Activated T-helper 9 cell treated with anti-CD3 and anti-CD28 coated beads, Interleukin-2, amount 50 U/mL, for 16 hours (primary cell): ENCODE results near the gene OTOP2.
"Not testable (repeated sequence)": the region's sequence is repeated elsewhere in the genome, so short reads cannot be mapped to it uniquely, and the experiment has no call there.

Experiments
- DNase-seq: peaks from one replicate; pipeline ENCODE4 v3.0.0-alpha.2; 2020; ENCODE audit warnings: low read depth

The OTOP2 gene

GRCh38 chr17:74901353-74902135, 22.5 kb upstream of the OTOP2 start:
- no peak for DNase-seq

GRCh38 chr17:74903034-74903433, 21.0 kb upstream of the OTOP2 start:
- DNase-seq = no peak

GRCh38 chr17:74903671-74904070, 20.4 kb upstream of the OTOP2 start:
- DNase-seq = no peak

GRCh38 chr17:74904687-74905409, 19.2 kb upstream of the OTOP2 start:
- DNase-seq = no peak

- not testable (repeated sequence) for DNase-seq
Measured at GRCh38 chr17:74906214-74906793, 17.8 kb upstream of the OTOP2 start.

- DNase-seq = no peak
Measured at GRCh38 chr17:74907012-74907411, 17.1 kb upstream of the OTOP2 start.

- not testable (repeated sequence) for DNase-seq
Measured at GRCh38 chr17:74909097-74909496, 15.0 kb upstream of the OTOP2 start.

GRCh38 chr17:74911423-74911822, 12.7 kb upstream of the OTOP2 start:
- not testable (repeated sequence) for DNase-seq

- no peak for DNase-seq
Measured at GRCh38 chr17:74916136-74916850, 7.8 kb upstream of the OTOP2 start.

GRCh38 chr17:74916851-74917199, 7.2 kb upstream of the OTOP2 start:
- no peak for DNase-seq

- DNase-seq = no peak
Measured at GRCh38 chr17:74917430-74917829, 6.6 kb upstream of the OTOP2 start.

GRCh38 chr17:74918906-74919305, 5.2 kb upstream of the OTOP2 start:
- no peak for DNase-seq

GRCh38 chr17:74919440-74920305, 4.4 kb upstream of the OTOP2 start:
- DNase-seq = no peak

GRCh38 chr17:74920306-74920620, 3.8 kb upstream of the OTOP2 start:
- DNase-seq = no peak

GRCh38 chr17:74920642-74921025, 3.4 kb upstream of the OTOP2 start:
- DNase-seq = no peak

- no peak for DNase-seq
Measured at GRCh38 chr17:74921026-74921681, 2.9 kb upstream of the OTOP2 start.

GRCh38 chr17:74921769-74922168, 2.3 kb upstream of the OTOP2 start:
- DNase-seq = no peak

GRCh38 chr17:74922172-74922571, 1.9 kb upstream of the OTOP2 start:
- DNase-seq = no peak

GRCh38 chr17:74922694-74923537, 1.2 kb upstream of the OTOP2 start, which contains the start of gene USH1G:
Gene USH1G (minus strand): TSS chr17:74923255. CDS start chr17:74923073, 182 bp downstream.
- no peak for DNase-seq
